A549 (cell line): ENCODE measurements around the gene MAP6D1.

Experiments used
- CEBPB ChIP-seq, 2 experiments: fragments of >200 bp in 1 of 2; sonication (Bioruptor Twin) in 1 of 2; formaldehyde crosslinking in 1 of 2; IDR thresholded peaks; 2 replicates each; pipeline ENCODE4 v1.6.1; 2012 to 2016
- CTCF ChIP-seq: fragments of >200 bp; sonication (Bioruptor Twin); formaldehyde crosslinking; IDR thresholded peaks from 3 replicates; pipeline ENCODE4 v1.5.1; 2016
- JUNB ChIP-seq: fragments of >200 bp; sonication (Bioruptor Twin); formaldehyde crosslinking; IDR thresholded peaks from 2 replicates; pipeline ENCODE4 v1.6.1; 2016
- KDM1A ChIP-seq: fragments of 200-600 bp; sonication (generic); IDR thresholded peaks from 2 replicates; pipeline ENCODE4 v1.6.1; 2016; ENCODE audit warnings: low read depth, mild to moderate bottlenecking
- MAX ChIP-seq: IDR thresholded peaks from 2 replicates; pipeline ENCODE4 v1.6.1; 2012
- POLR2A ChIP-seq: IDR thresholded peaks from 2 replicates; pipeline ENCODE4 v1.6.1; 2012; ENCODE audit warnings: mild to moderate bottlenecking, low read length
- RARB ChIP-seq: fragments of 250-450 bp; sonication (Bioruptor Pico); IDR thresholded peaks from 2 replicates; pipeline ENCODE4 v1.8.0; 2021; ENCODE audit warnings: mild to moderate bottlenecking, moderate library complexity
- RFX5 ChIP-seq: fragments of 450-650 bp; IDR thresholded peaks from 2 replicates; pipeline ENCODE4 v1.7.1; 2014; ENCODE audit warnings: antibody characterized with exemption, mild to moderate bottlenecking, moderate library complexity
- RNF2 ChIP-seq: fragments of 200-600 bp; sonication (generic); IDR thresholded peaks from 2 replicates; pipeline ENCODE4 v1.6.1; 2016; ENCODE audit warnings: low read depth, mild to moderate bottlenecking, antibody characterized with exemption, moderate library complexity, borderline replicate concordance
- SMC3 ChIP-seq: fragments of >200 bp; sonication (Bioruptor Twin); formaldehyde crosslinking; IDR thresholded peaks from 3 replicates; pipeline ENCODE4 v1.6.1; 2018; ENCODE audit warnings: inconsistent platforms
- TF ChIP-seq, protein P1 (sequence below): fragments of 200-600 bp; sonication (generic); IDR thresholded peaks from 2 replicates; pipeline ENCODE4 v1.6.1; 2016; ENCODE audit warnings: antibody characterized with exemption, mild to moderate bottlenecking, moderate library complexity

DNA sequence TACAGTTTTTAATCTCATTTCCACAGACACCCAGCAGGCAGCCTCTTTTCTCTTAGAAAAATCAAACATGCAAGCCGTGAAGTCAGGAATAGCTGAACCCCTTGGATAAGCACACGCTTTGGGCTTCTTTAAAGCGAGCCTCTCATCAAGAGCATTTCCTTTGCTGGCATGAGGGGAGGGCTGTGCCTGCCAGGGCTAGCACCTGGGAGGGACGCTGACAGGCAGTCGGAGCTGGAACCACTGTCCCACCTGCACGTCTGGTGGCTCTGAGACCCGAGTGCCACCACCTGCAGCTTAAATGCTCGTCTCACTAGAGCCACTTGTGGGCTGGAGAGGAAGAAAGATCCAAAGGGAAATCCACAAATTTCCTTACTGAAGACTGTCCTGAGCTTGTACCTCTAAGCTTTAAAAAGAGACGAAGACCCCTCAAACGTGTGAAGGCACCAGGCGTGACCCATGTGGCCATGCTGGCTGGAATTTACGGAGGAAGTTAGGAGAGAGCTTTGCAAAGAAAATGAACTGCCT lies 9.4 kb downstream of the MAP6D1 start:
- TF ChIP-seq RFX5 (no peak), CTCF (no peak), RNF2 (no peak), KDM1A (no peak), CEBPB (IDR thresholded peaks at IDR 0.05) (no peak), POLR2A (no peak), RARB (no peak), SMC3 (no peak), JUNB (no peak), MAX (no peak)
- TF ChIP-seq, protein P1, sequence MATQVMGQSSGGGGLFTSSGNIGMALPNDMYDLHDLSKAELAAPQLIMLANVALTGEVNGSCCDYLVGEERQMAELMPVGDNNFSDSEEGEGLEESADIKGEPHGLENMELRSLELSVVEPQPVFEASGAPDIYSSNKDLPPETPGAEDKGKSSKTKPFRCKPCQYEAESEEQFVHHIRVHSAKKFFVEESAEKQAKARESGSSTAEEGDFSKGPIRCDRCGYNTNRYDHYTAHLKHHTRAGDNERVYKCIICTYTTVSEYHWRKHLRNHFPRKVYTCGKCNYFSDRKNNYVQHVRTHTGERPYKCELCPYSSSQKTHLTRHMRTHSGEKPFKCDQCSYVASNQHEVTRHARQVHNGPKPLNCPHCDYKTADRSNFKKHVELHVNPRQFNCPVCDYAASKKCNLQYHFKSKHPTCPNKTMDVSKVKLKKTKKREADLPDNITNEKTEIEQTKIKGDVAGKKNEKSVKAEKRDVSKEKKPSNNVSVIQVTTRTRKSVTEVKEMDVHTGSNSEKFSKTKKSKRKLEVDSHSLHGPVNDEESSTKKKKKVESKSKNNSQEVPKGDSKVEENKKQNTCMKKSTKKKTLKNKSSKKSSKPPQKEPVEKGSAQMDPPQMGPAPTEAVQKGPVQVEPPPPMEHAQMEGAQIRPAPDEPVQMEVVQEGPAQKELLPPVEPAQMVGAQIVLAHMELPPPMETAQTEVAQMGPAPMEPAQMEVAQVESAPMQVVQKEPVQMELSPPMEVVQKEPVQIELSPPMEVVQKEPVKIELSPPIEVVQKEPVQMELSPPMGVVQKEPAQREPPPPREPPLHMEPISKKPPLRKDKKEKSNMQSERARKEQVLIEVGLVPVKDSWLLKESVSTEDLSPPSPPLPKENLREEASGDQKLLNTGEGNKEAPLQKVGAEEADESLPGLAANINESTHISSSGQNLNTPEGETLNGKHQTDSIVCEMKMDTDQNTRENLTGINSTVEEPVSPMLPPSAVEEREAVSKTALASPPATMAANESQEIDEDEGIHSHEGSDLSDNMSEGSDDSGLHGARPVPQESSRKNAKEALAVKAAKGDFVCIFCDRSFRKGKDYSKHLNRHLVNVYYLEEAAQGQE: no peak
